ENCODE data around the gene LGALS9.
A peak's percentile ranks its signal among the peaks of the same experiment; 100 is the strongest.
"Not testable (repeated sequence)": the region's sequence is repeated elsewhere in the genome, so short reads cannot be mapped to it uniquely, and the experiment has no call there.

LGALS9 gene

DNA sequence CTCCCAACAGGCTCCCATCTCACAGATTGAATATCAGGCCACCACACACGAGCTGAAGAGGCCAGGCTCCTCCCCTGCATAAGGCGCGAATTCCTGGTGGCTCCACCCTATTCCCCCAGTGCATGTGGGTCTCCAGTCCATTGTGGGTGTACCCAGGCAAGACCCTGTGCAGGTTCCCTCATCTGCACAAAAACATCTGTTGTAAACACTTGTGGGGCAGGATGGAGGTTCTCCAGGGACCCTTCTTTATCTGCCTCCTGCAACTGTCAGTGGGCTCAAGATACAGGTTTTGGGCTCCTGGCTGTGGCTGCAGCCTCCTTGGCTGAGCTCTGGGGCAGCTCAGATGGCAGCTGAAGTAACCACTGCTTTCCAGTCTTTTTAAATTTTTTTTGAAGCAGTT lies 17.6 kb upstream of the LGALS9 start:
- Mint-ChIP-seq H3K27me3 (no peaks in the 10 kb centered on the region), H3K36me3 (peaks cover 75% of the 10 kb centered on the region), H3K27ac (no peak overlapping the region), H3K4me1 (peaks cover 7% of the 10 kb centered on the region), H3K4me3 (no peak overlapping the region), H3K9me3 (no peaks in the 10 kb centered on the region)
- ATAC-seq, result no peak

DNA sequence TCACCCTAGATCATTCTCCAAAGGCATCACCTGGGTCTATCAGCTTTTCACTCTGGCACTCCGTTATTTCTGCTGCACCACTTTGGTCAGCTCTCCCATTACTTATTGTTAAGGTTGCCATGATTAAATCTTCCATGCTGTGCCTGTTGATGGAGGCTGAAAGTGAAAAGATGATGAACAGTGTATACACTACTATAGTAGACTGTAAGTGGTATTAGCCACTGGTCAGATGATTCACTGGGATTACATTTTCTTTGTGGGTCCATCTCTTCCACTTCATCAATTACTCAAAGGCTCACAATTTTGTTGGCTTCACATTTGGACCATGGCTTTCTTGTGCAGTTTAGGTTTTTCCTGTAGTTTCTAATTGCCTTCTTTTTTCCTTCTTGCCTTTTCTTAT lies 15.9 kb upstream of the LGALS9 start:
- Mint-ChIP-seq H3K27ac (no peak overlapping the region), H3K4me3 (no peak overlapping the region), H3K27me3 (no peaks in the 10 kb centered on the region), H3K36me3 (peaks cover 65% of the 10 kb centered on the region), H3K9me3 (no peaks in the 10 kb centered on the region), H3K4me1 (peaks cover 7% of the 10 kb centered on the region)
- no peak for ATAC-seq

DNA sequence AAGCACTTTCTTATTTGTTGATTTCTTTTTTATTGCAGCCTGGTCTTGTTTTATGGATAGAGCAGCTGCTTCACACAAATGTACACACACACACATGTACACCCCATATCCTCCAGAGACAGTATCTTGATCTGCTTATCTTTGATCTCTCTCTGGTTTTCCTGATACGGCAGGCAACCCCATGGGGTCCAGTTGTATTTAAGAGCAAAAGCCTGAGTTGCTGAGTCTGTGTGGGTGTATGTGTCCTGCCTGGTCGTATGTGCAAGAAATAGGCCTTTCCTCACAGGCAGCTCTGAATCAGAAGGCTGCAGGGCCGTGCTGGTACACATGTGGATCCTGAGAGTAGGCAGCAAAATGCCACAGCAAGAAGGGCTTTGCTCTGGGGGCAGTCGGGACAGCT lies 14.6 kb upstream of the LGALS9 start:
- no peak for ATAC-seq
- H3K4me1 Mint-ChIP-seq, result peaks cover 7% of the 10 kb centered on the region
- H3K27ac Mint-ChIP-seq, result peak overlapping the region; percentile 64
- peaks cover 66% of the 10 kb centered on the region for H3K36me3 Mint-ChIP-seq
- no peak overlapping the region for H3K4me3 Mint-ChIP-seq
- no peaks in the 10 kb centered on the region for H3K27me3 Mint-ChIP-seq
- no peaks in the 10 kb centered on the region for H3K9me3 Mint-ChIP-seq

DNA sequence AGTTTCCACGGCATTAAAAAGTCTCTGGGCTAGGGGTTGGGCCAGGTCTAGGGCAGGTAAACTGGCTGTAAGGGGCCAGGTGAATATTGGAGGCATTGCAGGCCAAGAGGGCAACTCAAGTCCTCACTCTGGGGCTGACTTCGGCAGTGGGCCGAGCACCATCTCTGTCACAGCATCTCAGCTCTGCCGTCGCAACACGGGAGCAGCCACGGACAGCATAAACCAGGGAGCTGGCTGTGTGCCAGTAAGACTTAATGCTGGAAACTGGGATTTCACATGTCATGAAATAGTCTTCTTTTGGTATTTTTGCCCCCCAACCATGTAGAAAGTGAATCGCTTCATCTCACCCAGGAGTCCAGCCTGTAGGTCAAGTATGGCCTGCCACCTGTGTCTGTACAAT lies 12.6 kb upstream of the LGALS9 start:
- no peaks in the 10 kb centered on the region for H3K27me3 Mint-ChIP-seq
- no peak overlapping the region for H3K4me3 Mint-ChIP-seq
- ATAC-seq, result no peak
- no peaks in the 10 kb centered on the region for H3K9me3 Mint-ChIP-seq
- H3K27ac Mint-ChIP-seq, result no peak overlapping the region
- peaks cover 63% of the 10 kb centered on the region for H3K36me3 Mint-ChIP-seq
- H3K4me1 Mint-ChIP-seq, result peaks cover 7% of the 10 kb centered on the region

DNA sequence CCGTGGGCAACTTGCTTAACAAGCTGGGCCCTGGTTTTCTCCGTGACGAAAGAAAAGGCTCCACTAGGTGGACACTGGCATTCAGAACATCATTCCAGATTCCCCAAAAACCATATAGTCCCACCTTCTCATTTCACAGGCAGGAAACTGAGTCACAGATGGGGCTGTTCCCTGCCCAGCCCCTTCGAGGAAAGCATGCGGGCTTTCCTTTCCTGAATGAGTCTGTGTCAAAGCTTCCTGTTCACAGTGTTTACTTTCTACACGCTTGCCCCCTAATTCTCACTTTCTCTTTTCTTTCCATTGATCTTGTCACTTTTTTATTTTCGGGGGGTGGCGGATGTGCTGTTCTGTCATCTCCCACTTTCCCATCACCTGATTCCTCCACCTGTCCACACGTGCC lies 10.3 kb upstream of the LGALS9 start:
- H3K4me1 Mint-ChIP-seq, result peaks cover 7% of the 10 kb centered on the region
- peaks cover 63% of the 10 kb centered on the region for H3K36me3 Mint-ChIP-seq
- no peak for ATAC-seq
- no peak overlapping the region for H3K27ac Mint-ChIP-seq
- H3K9me3 Mint-ChIP-seq, result no peaks in the 10 kb centered on the region
- no peaks in the 10 kb centered on the region for H3K27me3 Mint-ChIP-seq
- no peak overlapping the region for H3K4me3 Mint-ChIP-seq

DNA sequence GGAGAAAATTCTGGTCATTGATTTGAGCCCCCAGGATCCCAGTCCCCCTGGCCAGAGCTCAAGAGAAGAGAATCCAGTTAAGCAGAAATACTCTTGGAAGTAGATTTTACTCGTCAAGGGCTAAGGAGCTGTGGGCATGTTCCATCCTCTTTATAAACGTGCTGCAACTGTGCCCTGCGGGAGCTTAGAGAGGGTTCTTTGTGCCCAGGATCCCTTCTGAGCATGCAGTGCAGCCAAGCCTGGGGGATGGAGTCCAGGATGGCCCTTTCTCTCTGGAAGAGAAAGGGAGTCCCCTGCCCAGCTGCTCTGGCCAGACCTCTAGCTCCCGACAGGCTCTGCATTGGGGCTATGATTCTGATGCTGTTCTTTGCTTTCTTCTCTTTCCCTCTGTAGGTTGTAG lies 9.5 kb upstream of the LGALS9 start:
- Mint-ChIP-seq H3K4me1 (peaks cover under 1% of the 10 kb centered on the region), H3K27ac (no peak overlapping the region), H3K27me3 (no peaks in the 10 kb centered on the region), H3K9me3 (peaks cover 3% of the 10 kb centered on the region), H3K36me3 (peaks cover 63% of the 10 kb centered on the region), H3K4me3 (no peak overlapping the region)
- ATAC-seq, result no peak

DNA sequence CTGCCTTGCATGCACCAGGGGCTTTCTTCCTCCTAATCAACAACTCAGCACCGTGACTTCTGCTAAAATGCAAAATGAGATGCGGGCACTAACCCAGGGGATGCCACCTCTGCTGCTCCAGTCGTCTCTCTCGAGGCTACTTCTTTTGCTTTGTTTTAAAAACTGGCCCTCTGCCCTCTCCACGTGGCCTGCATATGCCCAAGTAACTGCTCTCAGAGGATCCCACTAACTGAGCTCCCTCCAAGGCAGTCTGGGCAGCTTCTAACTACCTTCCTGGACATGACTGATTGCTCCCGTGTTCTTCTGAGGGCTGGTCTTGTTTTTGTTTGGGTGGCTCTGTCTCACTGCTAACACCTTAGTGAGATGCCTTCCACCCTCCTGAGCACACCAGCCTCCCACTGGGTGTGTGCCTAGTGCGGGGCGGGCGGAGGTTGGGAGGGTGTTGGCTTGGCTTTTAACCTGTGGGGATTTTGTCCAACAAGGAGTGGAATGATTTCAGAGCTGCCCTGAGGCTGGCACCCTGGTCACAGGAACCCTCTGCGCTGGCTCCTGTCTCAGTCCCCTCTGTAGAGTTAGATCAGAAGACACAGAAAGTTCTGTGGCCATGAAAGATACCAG lies 8.9 kb upstream of the LGALS9 start:
- no peak for ATAC-seq
- no peak overlapping the region for H3K4me3 Mint-ChIP-seq
- H3K27ac Mint-ChIP-seq, result no peak overlapping the region
- H3K9me3 Mint-ChIP-seq, result peaks cover 3% of the 10 kb centered on the region
- H3K4me1 Mint-ChIP-seq, result no peaks in the 10 kb centered on the region
- H3K27me3 Mint-ChIP-seq, result no peaks in the 10 kb centered on the region
- H3K36me3 Mint-ChIP-seq, result peaks cover 60% of the 10 kb centered on the region

DNA sequence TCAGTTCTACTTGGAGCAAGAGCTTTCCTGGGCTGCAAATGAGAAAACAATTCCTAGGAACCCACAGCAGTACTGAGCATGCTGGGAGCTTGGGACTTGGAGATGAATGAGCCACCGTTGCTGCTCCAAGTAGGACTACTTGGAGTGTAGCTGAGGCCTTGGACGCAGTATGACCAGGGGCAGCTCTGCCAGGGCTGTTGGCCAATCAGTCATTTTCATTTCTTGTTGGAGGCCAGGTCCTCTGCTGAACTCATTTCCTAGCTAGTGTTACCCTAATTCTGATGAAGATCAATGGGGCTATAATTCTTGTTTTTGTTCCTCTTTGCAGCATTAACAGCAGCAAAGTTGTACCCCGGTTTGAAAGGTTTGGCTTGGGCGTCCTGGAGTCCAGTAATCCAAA lies 8.0 kb upstream of the LGALS9 start:
- Mint-ChIP-seq H3K9me3 (peaks cover 3% of the 10 kb centered on the region), H3K27me3 (no peaks in the 10 kb centered on the region), H3K27ac (no peak overlapping the region), H3K4me1 (no peaks in the 10 kb centered on the region), H3K36me3 (peaks cover 51% of the 10 kb centered on the region), H3K4me3 (no peak overlapping the region)
- no peak for ATAC-seq

DNA sequence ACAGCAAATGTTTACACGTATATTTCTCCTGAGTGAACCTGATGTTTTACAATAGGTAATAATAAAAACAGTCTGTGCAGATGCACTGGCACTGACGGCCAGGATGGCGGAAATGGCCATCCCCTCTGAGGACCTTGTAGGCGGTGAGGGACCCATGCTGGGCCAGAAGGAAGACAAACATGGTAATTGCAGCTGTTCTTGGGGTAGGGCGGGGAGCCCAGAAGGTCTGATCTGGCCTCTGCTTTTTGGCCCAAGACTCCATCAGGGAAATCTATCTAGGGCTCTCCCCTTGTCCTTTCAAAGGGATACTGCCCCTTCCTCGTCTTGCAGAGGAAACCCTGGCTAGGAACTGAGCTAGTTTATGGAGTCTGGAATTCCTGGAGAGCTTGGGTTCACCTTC lies 7.4 kb upstream of the LGALS9 start:
- no peak overlapping the region for H3K4me3 Mint-ChIP-seq
- H3K27me3 Mint-ChIP-seq, result no peaks in the 10 kb centered on the region
- peaks cover 51% of the 10 kb centered on the region for H3K36me3 Mint-ChIP-seq
- ATAC-seq, result no peak
- H3K4me1 Mint-ChIP-seq, result no peaks in the 10 kb centered on the region
- H3K9me3 Mint-ChIP-seq, result peaks cover 3% of the 10 kb centered on the region
- no peak overlapping the region for H3K27ac Mint-ChIP-seq

DNA sequence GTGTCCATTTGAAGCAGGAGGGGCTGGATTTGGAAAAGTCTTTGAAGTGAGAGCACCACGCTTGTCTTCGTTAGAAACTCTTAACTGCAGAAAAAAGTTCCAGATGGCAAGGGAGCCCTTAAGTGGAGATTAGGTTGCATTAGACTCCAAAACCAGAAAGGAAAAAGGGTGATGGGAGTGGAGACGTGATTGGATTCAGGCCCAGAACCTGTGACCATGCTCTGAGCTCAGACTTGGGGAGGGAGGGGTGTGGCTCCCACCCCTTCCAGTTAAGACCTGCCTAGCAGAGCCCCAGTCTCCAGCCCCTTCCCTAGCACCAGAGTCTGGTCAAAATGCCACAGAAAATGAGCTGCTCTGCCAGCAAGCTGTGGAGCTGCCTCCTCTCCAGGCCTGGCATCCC lies 6.4 kb upstream of the LGALS9 start:
- Mint-ChIP-seq H3K27me3 (no peaks in the 10 kb centered on the region), H3K27ac (no peak overlapping the region), H3K4me1 (no peaks in the 10 kb centered on the region), H3K9me3 (peaks cover 3% of the 10 kb centered on the region), H3K4me3 (no peak overlapping the region), H3K36me3 (peaks cover 51% of the 10 kb centered on the region)
- ATAC-seq, result no peak

DNA sequence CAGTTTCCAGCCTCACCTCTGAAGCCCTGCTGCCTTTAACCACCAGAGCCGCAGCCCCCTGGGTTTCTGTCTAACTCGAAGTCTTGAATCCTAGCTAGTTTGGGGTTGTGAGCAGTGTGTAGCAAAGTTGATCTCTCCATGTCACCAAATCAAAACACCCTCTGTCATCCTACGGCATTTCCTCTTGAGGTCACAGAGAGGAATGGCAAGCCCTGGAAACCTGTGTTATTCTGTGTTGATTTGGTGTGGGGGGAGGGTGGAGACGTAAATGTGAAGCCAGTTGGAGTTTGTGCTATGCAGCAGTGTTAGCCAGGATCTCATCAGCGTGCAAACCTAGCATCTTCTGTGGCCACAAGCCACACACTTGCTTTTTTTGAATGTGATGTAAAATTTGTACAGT lies 5.1 kb upstream of the LGALS9 start:
- H3K9me3 Mint-ChIP-seq, result peaks cover 3% of the 10 kb centered on the region
- no peak for ATAC-seq
- no peaks in the 10 kb centered on the region for H3K27me3 Mint-ChIP-seq
- peaks cover 48% of the 10 kb centered on the region for H3K36me3 Mint-ChIP-seq
- no peak overlapping the region for H3K4me3 Mint-ChIP-seq
- peaks cover 4% of the 10 kb centered on the region for H3K4me1 Mint-ChIP-seq
- H3K27ac Mint-ChIP-seq, result no peak overlapping the region

DNA sequence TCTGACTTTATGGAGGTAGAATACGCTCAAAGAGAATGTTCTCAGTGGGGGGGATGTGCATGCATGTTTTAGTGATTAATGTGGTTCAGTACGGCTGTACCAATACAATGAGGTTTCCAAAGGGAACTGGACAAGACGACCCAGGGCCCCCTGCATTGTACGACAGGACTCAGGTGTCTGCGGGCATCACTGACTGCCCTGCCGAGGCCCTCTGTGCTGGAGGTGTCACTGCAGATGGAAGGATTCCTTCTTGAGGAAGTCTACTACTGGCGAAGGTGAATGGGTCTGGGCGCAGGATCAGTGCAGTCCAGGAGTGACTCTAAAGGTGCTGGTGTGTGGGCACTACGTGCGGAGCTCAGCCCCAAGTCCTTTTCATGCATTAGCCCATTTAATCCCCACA lies 3.5 kb upstream of the LGALS9 start:
- H3K27ac Mint-ChIP-seq, result no peak overlapping the region
- no peak overlapping the region for H3K4me3 Mint-ChIP-seq
- no peak for ATAC-seq
- H3K4me1 Mint-ChIP-seq, result peaks cover 20% of the 10 kb centered on the region
- peaks cover 36% of the 10 kb centered on the region for H3K36me3 Mint-ChIP-seq
- no peaks in the 10 kb centered on the region for H3K27me3 Mint-ChIP-seq
- H3K9me3 Mint-ChIP-seq, result peaks cover 3% of the 10 kb centered on the region

DNA sequence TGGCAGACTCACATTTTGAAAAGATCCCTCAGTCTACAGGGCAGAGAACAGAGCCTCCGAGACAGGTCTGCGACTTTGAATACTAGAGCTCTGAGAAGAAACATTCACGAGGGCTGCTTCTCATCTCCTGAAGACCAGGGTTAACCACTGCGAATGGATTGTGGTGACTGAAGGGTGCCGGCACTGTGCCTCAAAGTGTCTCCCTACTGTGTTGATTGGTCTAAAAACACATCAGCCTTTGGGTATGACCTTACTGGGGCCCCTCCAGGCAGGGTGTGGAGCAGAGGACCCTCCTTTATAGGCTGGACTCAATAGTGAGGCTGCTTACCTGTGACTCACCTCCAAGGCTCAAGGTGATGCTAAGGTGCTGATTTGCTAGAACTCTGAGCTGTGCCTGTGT lies 2.6 kb upstream of the LGALS9 start:
- no peak overlapping the region for H3K4me3 Mint-ChIP-seq
- no peaks in the 10 kb centered on the region for H3K27me3 Mint-ChIP-seq
- H3K9me3 Mint-ChIP-seq, result peaks cover 3% of the 10 kb centered on the region
- H3K36me3 Mint-ChIP-seq, result peaks cover 32% of the 10 kb centered on the region
- no peak for ATAC-seq
- H3K27ac Mint-ChIP-seq, result no peak overlapping the region
- peaks cover 24% of the 10 kb centered on the region for H3K4me1 Mint-ChIP-seq

DNA sequence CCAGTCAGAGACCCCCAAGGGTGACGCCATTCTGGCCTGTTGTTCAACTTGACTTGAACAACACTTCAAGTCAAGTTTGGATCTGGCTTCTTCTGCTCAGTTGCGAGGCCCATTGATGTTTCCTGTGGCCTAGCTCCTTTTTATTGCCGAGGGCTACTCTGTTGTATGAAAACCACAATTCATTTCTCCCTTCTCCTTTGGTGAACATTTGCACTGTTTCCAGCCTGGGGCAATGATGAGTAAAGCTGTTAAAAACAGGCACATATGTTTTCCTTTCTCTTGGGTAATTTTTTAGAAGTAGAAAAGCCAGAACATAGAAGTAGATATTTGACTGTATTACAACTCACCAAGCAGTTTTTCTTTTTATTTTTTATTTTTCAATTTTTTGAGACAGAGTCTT lies 1.7 kb upstream of the LGALS9 start:
- not testable (repeated sequence) for H3K4me3 Mint-ChIP-seq, ATAC-seq, H3K9me3 Mint-ChIP-seq, H3K27ac Mint-ChIP-seq, H3K27me3 Mint-ChIP-seq
- H3K36me3 Mint-ChIP-seq, result peaks cover 24% of the 10 kb centered on the region
- peaks cover 28% of the 10 kb centered on the region for H3K4me1 Mint-ChIP-seq

DNA sequence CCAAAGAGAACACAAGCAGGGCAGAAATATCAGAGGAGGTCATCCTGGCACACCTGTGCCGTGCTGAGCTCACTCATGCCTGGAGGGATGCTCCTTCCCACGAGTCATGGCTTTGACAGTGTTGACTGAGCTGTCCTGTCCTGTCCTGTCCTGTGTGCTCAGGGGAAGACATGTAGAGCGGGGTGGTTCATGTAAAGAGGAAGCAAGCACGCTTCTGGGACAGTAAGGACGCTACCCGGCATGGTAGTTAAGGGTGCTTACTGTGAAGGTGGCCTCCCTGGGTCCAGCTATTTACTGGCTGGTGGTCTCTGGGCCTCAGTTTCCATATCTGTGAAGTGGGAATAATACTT lies 398 bp downstream of the LGALS9 start:
- Mint-ChIP-seq H3K9me3 (peaks cover 2% of the 10 kb centered on the region), H3K27me3 (no peaks in the 10 kb centered on the region), H3K4me1 (peaks cover 47% of the 10 kb centered on the region), H3K36me3 (peaks cover 9% of the 10 kb centered on the region), H3K4me3 (peak overlapping the region; percentile 85), H3K27ac (peak overlapping the region; percentile 92)
- peak; percentile 84 for ATAC-seq

DNA sequence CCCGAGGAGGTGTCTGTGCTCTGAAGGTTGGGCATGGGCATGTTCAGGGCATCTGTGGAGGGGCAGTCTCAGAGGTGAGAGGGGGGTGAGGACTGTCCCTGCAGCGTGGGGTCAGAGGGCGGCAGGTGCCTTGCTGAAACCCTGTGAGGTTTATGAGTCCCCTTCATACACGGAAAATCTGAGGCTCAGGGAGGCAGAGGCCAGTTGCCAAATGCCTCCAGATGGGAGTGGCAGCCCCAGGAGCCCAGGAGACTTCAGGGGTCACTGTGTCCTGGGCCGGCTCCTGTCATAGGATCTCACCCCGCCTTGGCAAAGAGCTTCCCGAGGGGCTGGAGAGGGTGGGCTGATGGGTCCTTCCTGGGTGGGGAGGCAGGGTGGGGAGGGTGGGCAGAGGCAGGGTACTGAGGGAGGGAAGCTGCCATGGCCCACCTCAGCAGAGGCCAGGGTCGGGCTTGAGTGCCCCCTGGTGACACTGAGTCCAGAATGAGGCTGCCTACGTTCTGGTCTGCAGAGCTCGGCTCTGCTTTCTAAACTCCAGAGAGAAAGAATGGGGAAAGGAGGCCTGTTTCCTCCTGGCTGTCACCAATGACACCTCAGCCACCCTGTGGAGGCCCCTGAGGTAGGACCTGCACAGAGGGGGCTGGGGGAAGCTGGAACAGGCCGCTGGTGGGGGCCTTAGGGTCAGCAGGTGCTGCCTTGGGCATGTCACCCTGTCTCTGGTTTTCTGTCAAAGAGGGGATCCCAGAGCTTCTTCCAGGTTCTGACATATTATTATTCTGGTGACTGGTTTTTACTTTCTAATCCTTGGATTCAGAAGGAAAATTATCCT lies 1.1 kb downstream of the LGALS9 start:
- no peaks in the 10 kb centered on the region for H3K27me3 Mint-ChIP-seq
- no peak for ATAC-seq
- peaks cover 6% of the 10 kb centered on the region for H3K36me3 Mint-ChIP-seq
- no peaks in the 10 kb centered on the region for H3K9me3 Mint-ChIP-seq
- H3K27ac Mint-ChIP-seq, result peak overlapping the region; percentile 92
- H3K4me1 Mint-ChIP-seq, result peaks cover 47% of the 10 kb centered on the region
- H3K4me3 Mint-ChIP-seq, result peak overlapping the region; percentile 85
